ENCODE results near the gene SCLT1. TPM values are rescaled to one million over a fixed set of nuclear protein-coding genes. Genes with fewer than 3 reads are reported as not detected.
A peak's percentile ranks its signal among the peaks of the same experiment; 100 is the strongest.

SCLT1 gene
- total and polyA plus RNA-seq, 5 donors from 2014 or later = 5.6 to 33.3 (median 7.5) TPM

- H3K4me1 Mint-ChIP-seq = peaks cover 38 to 63% (median 45%) of the 10 kb centered on the region in 4 donors
- Histone ChIP-seq H3K27ac (ENCODE audit: insufficient read depth, low read length, poor library complexity, severe bottlenecking) (no peak overlapping the region), H3K4me3 (ENCODE audit: low read depth, low read length) (no peak overlapping the region), H3K27me3 (ENCODE audit: control insufficient read depth, insufficient read depth, low read length) (no peaks in the 10 kb centered on the region), H3K9me3 (ENCODE audit: control insufficient read depth in 2 of 2, low read length in 2 of 2) (no peaks in the 10 kb centered on the region), H3K36me3 (ENCODE audit: control insufficient read depth, insufficient read depth, low read length) (peaks cover 42% of the 10 kb centered on the region), H3K4me1 (ENCODE audit: control insufficient read depth, insufficient read depth, low read length, poor library complexity, severe bottlenecking) (peaks cover 9% of the 10 kb centered on the region)
- peaks cover 33% of the 10 kb centered on the region for H3K36me3 Mint-ChIP-seq
- DNase-seq = no peak
- H3K4me3 Mint-ChIP-seq = peak overlapping the region in 1 of 4 donors; percentile 21
- no peaks in the 10 kb centered on the region for H3K9me3 Mint-ChIP-seq
- H3K27ac Mint-ChIP-seq = peak overlapping the region; percentile 32 to 78 (median 62)
- no peaks in the 10 kb centered on the region for H3K27me3 Mint-ChIP-seq
- ATAC-seq (ENCODE audit: low read depth in 2 of 2) = no peak
These were observed 251.9 kb downstream of the SCLT1 start for GRCh38 chr4:128841402-128841801.

GRCh38 chr4:128840711-128841318, 252.5 kb downstream of the SCLT1 start:
- no peak for DNase-seq
- H3K9me3 ChIP-seq (ENCODE audit: control insufficient read depth in 2 of 2, low read length in 2 of 2) = no peaks in the 10 kb centered on the region
- no peak for ATAC-seq (ENCODE audit: low read depth in 2 of 2)
- H3K4me3 ChIP-seq (ENCODE audit: low read depth, low read length) = no peak overlapping the region
- H3K36me3 ChIP-seq (ENCODE audit: control insufficient read depth, insufficient read depth, low read length) = peaks cover 40% of the 10 kb centered on the region
- Mint-ChIP-seq H3K36me3 (peaks cover 33% of the 10 kb centered on the region), H3K27ac (peak overlapping the region; percentile 62 to 78 (median 68)), H3K4me3 (no peak overlapping the region), H3K27me3 (no peaks in the 10 kb centered on the region), H3K4me1 (peaks cover 40 to 68% (median 48%) of the 10 kb centered on the region in 4 donors), H3K9me3 (no peaks in the 10 kb centered on the region)
- no peaks in the 10 kb centered on the region for H3K27me3 ChIP-seq (ENCODE audit: control insufficient read depth, insufficient read depth, low read length)
- H3K27ac ChIP-seq (ENCODE audit: insufficient read depth, low read length, poor library complexity, severe bottlenecking) = no peak overlapping the region
- peaks cover 10% of the 10 kb centered on the region for H3K4me1 ChIP-seq (ENCODE audit: control insufficient read depth, insufficient read depth, low read length, poor library complexity, severe bottlenecking)

- H3K27me3 Mint-ChIP-seq = no peaks in the 10 kb centered on the region
- no peaks in the 10 kb centered on the region for H3K9me3 Mint-ChIP-seq
- Histone ChIP-seq H3K9me3 (ENCODE audit: control insufficient read depth in 2 of 2, low read length in 2 of 2) (no peaks in the 10 kb centered on the region), H3K27me3 (ENCODE audit: control insufficient read depth, insufficient read depth, low read length) (no peaks in the 10 kb centered on the region), H3K27ac (ENCODE audit: insufficient read depth, low read length, poor library complexity, severe bottlenecking) (no peak overlapping the region), H3K4me1 (ENCODE audit: control insufficient read depth, insufficient read depth, low read length, poor library complexity, severe bottlenecking) (peaks cover 13% of the 10 kb centered on the region), H3K4me3 (ENCODE audit: low read depth, low read length) (no peak overlapping the region), H3K36me3 (ENCODE audit: control insufficient read depth, insufficient read depth, low read length) (peaks cover 35% of the 10 kb centered on the region)
- H3K27ac Mint-ChIP-seq = peak overlapping the region in 1 of 3 donors; percentile 28
- H3K4me3 Mint-ChIP-seq = peak overlapping the region in 1 of 4 donors; percentile 0
- peaks cover 32% of the 10 kb centered on the region for H3K36me3 Mint-ChIP-seq
- ATAC-seq (ENCODE audit: low read depth in 2 of 2) = no peak
- no peak for DNase-seq
- peaks cover 36 to 80% (median 54%) of the 10 kb centered on the region in 4 donors for H3K4me1 Mint-ChIP-seq
These were observed 255.7 kb downstream of the SCLT1 start for GRCh38 chr4:128837679-128838078.

- no peaks in the 10 kb centered on the region for H3K9me3 ChIP-seq (ENCODE audit: control insufficient read depth in 2 of 2, low read length in 2 of 2)
- Mint-ChIP-seq H3K4me1 (peaks cover 36 to 82% (median 57%) of the 10 kb centered on the region in 4 donors), H3K27me3 (no peaks in the 10 kb centered on the region), H3K4me3 (no peak overlapping the region), H3K9me3 (no peaks in the 10 kb centered on the region), H3K27ac (peak overlapping the region in 1 of 3 donors; percentile 28), H3K36me3 (peaks cover 37% of the 10 kb centered on the region)
- no peak overlapping the region for H3K4me3 ChIP-seq (ENCODE audit: low read depth, low read length)
- no peak overlapping the region for H3K27ac ChIP-seq (ENCODE audit: insufficient read depth, low read length, poor library complexity, severe bottlenecking)
- no peak for ATAC-seq (ENCODE audit: low read depth in 2 of 2)
- H3K36me3 ChIP-seq (ENCODE audit: control insufficient read depth, insufficient read depth, low read length) = peaks cover 38% of the 10 kb centered on the region
- DNase-seq = no peak
- H3K4me1 ChIP-seq (ENCODE audit: control insufficient read depth, insufficient read depth, low read length, poor library complexity, severe bottlenecking) = peaks cover 13% of the 10 kb centered on the region
- no peaks in the 10 kb centered on the region for H3K27me3 ChIP-seq (ENCODE audit: control insufficient read depth, insufficient read depth, low read length)
These were observed 256.1 kb downstream of the SCLT1 start for GRCh38 chr4:128837198-128837597.

- no peaks in the 10 kb centered on the region for H3K27me3 ChIP-seq (ENCODE audit: control insufficient read depth, insufficient read depth, low read length)
- peaks cover 12% of the 10 kb centered on the region for H3K4me1 ChIP-seq (ENCODE audit: control insufficient read depth, insufficient read depth, low read length, poor library complexity, severe bottlenecking)
- H3K27me3 Mint-ChIP-seq = no peaks in the 10 kb centered on the region
- H3K36me3 Mint-ChIP-seq = peaks cover 31% of the 10 kb centered on the region
- DNase-seq = no peak
- ATAC-seq (ENCODE audit: low read depth in 2 of 2) = no peak
- H3K27ac ChIP-seq (ENCODE audit: insufficient read depth, low read length, poor library complexity, severe bottlenecking) = no peak overlapping the region
- no peaks in the 10 kb centered on the region for H3K9me3 Mint-ChIP-seq
- no peak overlapping the region for H3K4me3 ChIP-seq (ENCODE audit: low read depth, low read length)
- H3K4me1 Mint-ChIP-seq = peaks cover 36 to 86% (median 58%) of the 10 kb centered on the region in 4 donors
- H3K36me3 ChIP-seq (ENCODE audit: control insufficient read depth, insufficient read depth, low read length) = peaks cover 39% of the 10 kb centered on the region
- H3K9me3 ChIP-seq (ENCODE audit: control insufficient read depth in 2 of 2, low read length in 2 of 2) = no peaks in the 10 kb centered on the region
- no peak overlapping the region for H3K4me3 Mint-ChIP-seq
- peak overlapping the region in 1 of 3 donors; percentile 69 for H3K27ac Mint-ChIP-seq
These were observed 257.7 kb downstream of the SCLT1 start for GRCh38 chr4:128835498-128836222.

Other genes with a start within 250 kb of the SCLT1 start
- gene C4orf33, start 2.6 kb upstream of the SCLT1 start, total RNA-seq = 18.8 TPM
- gene C4orf33, start 2.6 kb upstream of the SCLT1 start, polyA plus RNA-seq = 10 to 100 TPM in 1 of 4 donors, 1 to 10 TPM in 3; 4.2 to 13.0 (median 6.3) TPM